Forelimb muscle (tissue), 1 donor: ENCODE data around the gene RDX. TPM values are rescaled to one million over a fixed set of nuclear protein-coding genes. Genes with fewer than 3 reads are reported as not detected.

Experiments
- DNase-seq: peaks from one replicate; pipeline ENCODE4 v3.0.0-alpha.2; 2013; ENCODE audit warnings: low read depth
- polyA plus RNA-seq: library from polyadenylated mRNA; unstranded; fragments of 120-200 nt; gene quantifications from one replicate; pipeline ENCODE4 v1.2.1, GENCODE V29; 2013; ENCODE audit not compliant: insufficient read length

Gene RDX
- polyA plus RNA-seq, 1 donor, result 77.8 TPM

DNA sequence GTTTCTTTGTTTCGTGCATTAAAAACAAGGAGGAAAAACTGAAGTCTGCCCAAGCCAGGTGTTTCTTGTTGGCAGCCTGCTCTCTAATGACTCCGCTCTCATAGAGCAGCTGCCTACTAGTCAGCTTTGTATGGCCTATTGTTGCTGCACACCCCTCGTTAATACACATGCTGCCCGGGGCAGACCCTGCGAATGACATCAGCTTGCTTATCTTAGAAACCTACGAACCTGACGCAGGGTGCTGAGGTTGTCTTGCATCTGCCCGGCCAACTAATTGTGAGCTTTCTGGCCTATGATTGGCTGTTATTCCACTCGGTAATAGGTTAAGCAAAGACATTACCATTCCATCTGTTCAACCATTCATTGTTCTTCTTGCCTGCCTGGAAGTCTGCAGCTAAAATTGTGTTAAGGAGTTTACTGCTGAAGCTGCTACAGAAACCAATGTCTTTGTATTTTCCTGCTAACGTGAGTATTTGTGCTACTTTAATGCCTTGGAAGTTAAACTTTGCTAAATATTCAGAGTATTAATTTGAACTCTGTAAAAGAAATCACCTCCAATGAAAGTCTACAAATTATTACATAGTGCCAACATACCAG is 165.7 kb downstream of the RDX start:
- no peak for DNase-seq

DNA sequence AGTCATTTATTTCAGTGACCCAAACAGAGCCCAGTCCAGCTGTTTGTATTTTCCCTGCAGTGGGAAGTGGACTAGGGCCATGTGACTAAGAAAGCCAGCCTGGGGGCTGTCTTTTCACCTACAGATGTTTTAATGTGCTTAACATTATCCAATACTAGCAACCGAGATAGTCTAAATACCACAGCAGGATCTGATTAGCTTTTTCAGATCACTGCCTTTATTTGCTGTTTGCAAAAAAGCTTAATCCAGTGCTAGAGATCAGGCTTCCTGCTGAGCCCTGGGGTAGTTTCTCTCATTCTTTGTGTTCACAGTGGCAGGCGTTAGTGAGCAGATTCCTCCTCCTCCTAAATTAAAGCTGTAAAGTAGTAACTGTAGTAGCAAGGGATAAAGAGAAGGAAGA is 168.3 kb downstream of the RDX start:
- no peak for DNase-seq

DNA sequence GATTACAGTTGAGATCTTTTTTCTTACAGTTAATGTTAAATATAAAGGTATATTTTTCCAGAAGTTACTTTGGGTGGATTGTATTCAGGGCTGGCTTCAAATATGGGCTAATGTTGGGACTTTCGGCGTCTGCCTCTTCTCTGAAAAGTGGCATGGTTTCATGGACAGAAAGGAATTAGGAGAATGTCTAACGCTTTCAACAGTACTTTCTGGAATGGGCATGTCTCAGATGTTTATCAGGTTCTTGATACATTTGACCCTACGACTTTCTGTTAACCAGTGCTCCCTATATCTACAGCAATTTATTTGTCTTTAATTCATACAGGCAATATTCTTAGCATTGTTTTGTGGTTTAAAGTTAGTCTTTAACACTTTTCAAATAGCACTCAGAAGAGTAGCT is 169.5 kb downstream of the RDX start:
- DNase-seq, result no peak

DNA sequence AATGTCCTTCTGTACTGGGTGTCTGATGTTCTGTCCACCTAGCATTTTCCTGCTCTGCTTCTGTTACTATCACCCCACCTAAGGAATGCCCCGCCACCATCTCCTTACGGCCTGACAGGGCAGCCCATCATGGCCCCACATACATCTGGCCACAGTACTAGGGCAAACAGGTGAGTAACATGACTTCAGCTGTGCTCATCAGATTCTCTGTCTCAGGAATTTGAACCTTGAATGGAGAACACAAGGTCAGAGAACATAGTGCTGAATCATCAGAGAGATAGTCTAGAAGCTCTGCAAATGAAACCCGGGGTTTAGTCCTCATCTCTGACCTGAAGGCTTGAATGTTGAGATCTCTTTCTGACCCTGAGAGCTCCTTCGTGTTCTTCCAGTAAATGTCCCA is 170.8 kb downstream of the RDX start:
- DNase-seq, result no peak

Other genes starting within 250 kb of the RDX start
- gene ZC3H12C, start 203.2 kb downstream of the RDX start, polyA plus RNA-seq, result 9.0 TPM
- 8.6 TPM for gene FDX1, start 133.3 kb upstream of the RDX start, polyA plus RNA-seq